ENCODE data around the gene CASZ1.

CASZ1 gene

DNA sequence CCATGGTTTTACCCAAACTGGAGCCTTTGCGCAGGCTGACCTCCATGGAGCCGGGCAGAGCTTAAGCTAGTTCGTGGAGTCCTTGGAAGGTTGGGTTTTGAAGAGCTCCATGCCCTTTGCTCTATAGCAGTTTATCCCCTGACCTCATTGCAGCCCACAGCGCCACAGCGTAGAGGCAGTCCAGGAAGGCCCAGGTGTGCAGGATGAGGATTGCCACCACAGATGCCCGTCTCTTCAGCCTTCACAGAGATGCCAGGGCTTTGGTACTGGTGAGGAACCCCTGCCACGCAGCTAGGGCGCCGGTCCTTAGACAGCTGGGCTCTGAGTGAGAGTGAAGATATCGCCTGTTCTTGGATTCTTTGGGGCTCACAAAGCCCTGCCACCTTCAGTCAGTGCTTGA, 183.1 kb downstream of the CASZ1 start:
- Mint-ChIP-seq H3K4me3 (no peak overlapping the region), H3K9me3 (no peaks in the 10 kb centered on the region), H3K36me3 (ENCODE audit: low read depth) (peaks cover 9% of the 10 kb centered on the region), H3K27ac (no peak overlapping the region), H3K4me1 (peaks cover 5% of the 10 kb centered on the region), H3K27me3 (ENCODE audit: low read depth) (peaks cover 8% of the 10 kb centered on the region)
- TF ChIP-seq, protein P1, sequence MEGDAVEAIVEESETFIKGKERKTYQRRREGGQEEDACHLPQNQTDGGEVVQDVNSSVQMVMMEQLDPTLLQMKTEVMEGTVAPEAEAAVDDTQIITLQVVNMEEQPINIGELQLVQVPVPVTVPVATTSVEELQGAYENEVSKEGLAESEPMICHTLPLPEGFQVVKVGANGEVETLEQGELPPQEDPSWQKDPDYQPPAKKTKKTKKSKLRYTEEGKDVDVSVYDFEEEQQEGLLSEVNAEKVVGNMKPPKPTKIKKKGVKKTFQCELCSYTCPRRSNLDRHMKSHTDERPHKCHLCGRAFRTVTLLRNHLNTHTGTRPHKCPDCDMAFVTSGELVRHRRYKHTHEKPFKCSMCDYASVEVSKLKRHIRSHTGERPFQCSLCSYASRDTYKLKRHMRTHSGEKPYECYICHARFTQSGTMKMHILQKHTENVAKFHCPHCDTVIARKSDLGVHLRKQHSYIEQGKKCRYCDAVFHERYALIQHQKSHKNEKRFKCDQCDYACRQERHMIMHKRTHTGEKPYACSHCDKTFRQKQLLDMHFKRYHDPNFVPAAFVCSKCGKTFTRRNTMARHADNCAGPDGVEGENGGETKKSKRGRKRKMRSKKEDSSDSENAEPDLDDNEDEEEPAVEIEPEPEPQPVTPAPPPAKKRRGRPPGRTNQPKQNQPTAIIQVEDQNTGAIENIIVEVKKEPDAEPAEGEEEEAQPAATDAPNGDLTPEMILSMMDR (IDR thresholded peaks at IDR 0.05; ENCODE audit: unreplicated experiment in 3 of 3) = no peak

DNA sequence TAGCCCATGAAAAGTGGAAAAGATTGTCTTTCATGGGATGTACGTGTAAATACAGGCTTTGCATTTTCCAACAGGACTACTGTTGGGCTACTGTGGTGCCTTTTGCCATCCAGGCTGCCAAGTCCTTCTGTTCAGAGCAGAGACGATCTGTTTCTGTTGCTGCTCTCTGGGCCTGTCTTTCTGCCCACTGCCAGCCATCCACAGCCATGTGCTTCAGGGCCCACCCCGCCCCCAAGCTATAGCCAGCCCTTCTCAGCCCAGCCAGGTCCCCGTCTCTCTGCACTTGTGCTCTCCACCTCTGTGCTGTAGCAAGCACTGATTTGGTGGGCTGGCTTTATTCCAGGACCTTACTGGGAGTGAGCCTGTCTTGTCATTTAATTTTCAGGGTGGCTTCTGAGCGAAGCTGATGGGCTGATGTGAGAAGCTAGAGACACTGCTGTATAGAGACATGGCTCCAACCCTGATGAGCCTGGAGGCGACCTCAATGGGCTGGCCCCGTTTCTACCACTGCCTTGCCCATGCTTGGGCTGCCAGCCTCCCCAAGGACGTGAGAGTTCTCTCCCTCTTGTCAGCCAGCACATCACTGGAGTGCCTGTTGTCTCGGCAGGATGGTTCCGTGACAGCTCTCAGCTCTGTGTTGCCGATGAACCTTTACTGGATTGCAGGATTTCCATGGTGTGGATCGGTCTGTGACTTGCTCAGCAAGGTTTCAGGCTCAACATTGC, 183.8 kb downstream of the CASZ1 start:
- Mint-ChIP-seq H3K27ac (no peak overlapping the region), H3K4me3 (no peak overlapping the region), H3K27me3 (ENCODE audit: low read depth) (peaks cover 8% of the 10 kb centered on the region), H3K36me3 (ENCODE audit: low read depth) (peaks cover 15% of the 10 kb centered on the region), H3K4me1 (peaks cover 5% of the 10 kb centered on the region), H3K9me3 (no peaks in the 10 kb centered on the region)
- TF ChIP-seq, protein P1 (IDR thresholded peaks at IDR 0.05; ENCODE audit: unreplicated experiment in 3 of 3) = no peak

DNA sequence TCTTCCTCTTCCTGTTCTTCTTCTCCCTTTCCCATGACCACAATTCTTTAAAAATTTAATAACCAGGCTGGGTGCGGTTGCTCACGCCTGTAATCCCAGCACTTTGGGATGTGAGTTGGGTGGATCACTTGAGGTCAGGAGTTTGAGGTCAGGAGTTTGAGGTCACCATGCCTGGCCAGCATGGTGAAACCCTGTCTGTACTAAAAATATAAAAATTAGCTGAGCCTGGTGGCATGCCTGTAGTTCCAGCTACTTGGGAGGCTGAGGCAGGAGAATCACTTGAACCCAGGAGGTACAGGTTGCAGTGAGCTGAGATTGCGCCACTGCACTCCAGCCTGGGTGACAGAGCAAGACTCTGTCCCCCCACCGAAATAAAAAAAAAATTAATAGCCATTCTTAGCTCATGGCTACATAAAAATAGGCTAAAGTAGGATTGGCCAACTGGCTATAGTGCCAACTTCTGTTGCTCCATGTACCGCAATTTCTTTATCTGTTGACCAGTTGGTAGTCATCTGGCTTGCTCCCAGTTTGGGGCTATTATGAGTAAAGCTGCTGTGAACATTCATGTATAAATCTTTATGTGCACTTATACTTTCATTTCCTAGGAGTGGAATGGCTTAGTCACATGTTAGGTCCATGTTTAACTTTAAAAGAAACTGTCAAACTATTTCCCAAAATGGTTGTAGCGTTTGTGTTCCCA, 185.4 kb downstream of the CASZ1 start:
- Mint-ChIP-seq H3K9me3 (no peaks in the 10 kb centered on the region), H3K27me3 (ENCODE audit: low read depth) (peaks cover 8% of the 10 kb centered on the region), H3K4me1 (peaks cover 5% of the 10 kb centered on the region), H3K27ac (no peak overlapping the region), H3K36me3 (ENCODE audit: low read depth) (peaks cover 21% of the 10 kb centered on the region), H3K4me3 (no peak overlapping the region)
- TF ChIP-seq, protein P1 (IDR thresholded peaks at IDR 0.05; ENCODE audit: unreplicated experiment in 3 of 3) = no peak

DNA sequence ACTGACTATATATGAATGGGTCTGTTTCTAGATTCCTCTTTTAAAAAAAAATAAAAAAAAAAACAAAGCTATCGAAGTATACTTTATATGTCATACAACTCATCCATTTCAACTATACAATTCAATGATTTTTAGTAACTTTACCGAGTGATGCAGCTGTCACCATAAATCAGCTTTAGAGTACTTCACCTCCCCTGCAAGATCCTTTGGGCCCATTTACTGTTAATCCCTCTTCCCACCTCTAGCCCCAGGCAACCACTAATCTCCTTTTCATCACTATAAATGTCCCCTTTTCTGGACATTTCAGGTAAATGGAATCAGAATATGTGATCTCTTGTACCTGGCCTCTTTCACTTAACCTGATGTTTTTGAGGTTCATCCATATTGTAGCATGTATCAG, 187.8 kb downstream of the CASZ1 start:
- H3K9me3 Mint-ChIP-seq = no peaks in the 10 kb centered on the region
- H3K4me3 Mint-ChIP-seq = no peak overlapping the region
- no peaks in the 10 kb centered on the region for H3K4me1 Mint-ChIP-seq
- TF ChIP-seq, protein P1 (IDR thresholded peaks at IDR 0.05; ENCODE audit: unreplicated experiment in 3 of 3) = no peak
- no peak overlapping the region for H3K27ac Mint-ChIP-seq
- H3K36me3 Mint-ChIP-seq (ENCODE audit: low read depth) = peaks cover 36% of the 10 kb centered on the region
- peaks cover 5% of the 10 kb centered on the region for H3K27me3 Mint-ChIP-seq (ENCODE audit: low read depth)

DNA sequence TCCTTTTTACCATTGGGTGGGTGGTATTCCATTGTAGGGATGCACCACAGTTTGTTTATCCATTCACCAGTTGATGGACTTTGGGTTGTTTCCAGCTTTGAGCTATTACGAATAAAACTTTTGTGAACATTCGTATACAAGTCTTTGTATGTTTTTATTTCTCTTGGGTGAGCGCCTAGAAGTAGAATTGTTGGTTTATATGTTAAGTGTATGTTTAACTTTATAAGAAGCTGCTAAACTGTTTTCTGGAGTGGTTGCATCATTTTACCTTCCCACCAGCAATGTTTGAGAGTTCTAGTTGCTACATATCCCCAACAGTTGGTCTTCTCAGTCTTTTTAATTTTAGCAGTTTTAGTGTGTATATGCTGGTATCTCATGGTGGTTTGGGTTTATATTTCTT, 189.2 kb downstream of the CASZ1 start:
- Mint-ChIP-seq H3K9me3 (no peaks in the 10 kb centered on the region), H3K36me3 (ENCODE audit: low read depth) (peaks cover 36% of the 10 kb centered on the region)

More for the DNA sequence above, 189.2 kb downstream of the CASZ1 start:
- Mint-ChIP-seq H3K4me1 (peaks cover 3% of the 10 kb centered on the region), H3K4me3 (no peak overlapping the region), H3K27ac (no peak overlapping the region), H3K27me3 (ENCODE audit: low read depth) (no peaks in the 10 kb centered on the region)
- TF ChIP-seq, protein P1 (IDR thresholded peaks at IDR 0.05; ENCODE audit: unreplicated experiment in 3 of 3) = no peak

All from nephron (organoid).